Calu3 (cell line): ENCODE measurements around the gene RPS6KA1. TPM values are rescaled to one million over a fixed set of nuclear protein-coding genes. Genes with fewer than 3 reads are reported as not detected.
"Not testable (repeated sequence)": the region's sequence is repeated elsewhere in the genome, so short reads cannot be mapped to it uniquely, and the experiment has no call there.

Source experiments
- BruUV-seq: library from RNA; stranded (reverse); fragments of 400-500 nt; replicated peaks from 2 replicates; lab custom pipeline; 2021; lab: Mats Ljungman, UMichigan
- CTCF ChIA-PET: fragments of 300-600 bp; sonication (Branson Sonifier 250); formaldehyde crosslinking; loops from one replicate; lab custom pipeline; 2022; ENCODE audit warnings: antibody characterized with exemption; lab: Charles Lee
- DNase-seq: peaks from one replicate; pipeline ENCODE4 v3.0.0; 2022
- H3K27ac Mint-ChIP-seq: one replicate; pipeline ENCODE4 v1.8.0; 2022; ENCODE audit warnings: mixed read lengths; ENCODE audit not compliant: unreplicated experiment
- H3K27me3 Mint-ChIP-seq: one replicate; pipeline ENCODE4 v1.8.0; 2022; ENCODE audit warnings: mixed read lengths; ENCODE audit not compliant: unreplicated experiment
- H3K36me3 Mint-ChIP-seq: one replicate; pipeline ENCODE4 v1.8.0; 2022; ENCODE audit warnings: mild to moderate bottlenecking, moderate library complexity, mixed read lengths; ENCODE audit not compliant: insufficient read depth, unreplicated experiment
- H3K4me1 Mint-ChIP-seq: one replicate; pipeline ENCODE4 v1.8.0; 2022; ENCODE audit warnings: mild to moderate bottlenecking, low read depth, mixed read lengths; ENCODE audit not compliant: unreplicated experiment
- H3K4me3 Mint-ChIP-seq: one replicate; pipeline ENCODE4 v1.8.0; 2022; ENCODE audit warnings: mild to moderate bottlenecking, low read depth, moderate library complexity, mixed read lengths; ENCODE audit not compliant: unreplicated experiment
- H3K9me3 Mint-ChIP-seq: one replicate; pipeline ENCODE4 v1.8.0; 2022; ENCODE audit warnings: low read depth, mixed read lengths; ENCODE audit not compliant: unreplicated experiment
- CTCF ChIP-seq: fragments of 200-600 bp; IDR thresholded peaks from one replicate; pipeline ENCODE4 v1.8.0; 2022; ENCODE audit warnings: antibody characterized with exemption; ENCODE audit not compliant: unreplicated experiment
- intact Hi-C: fragments of 100-400 bp; cut with micrococcal nuclease; formaldehyde crosslinking; loops from one replicate; pipeline ENCODE4 v1.10.0; 2022; ENCODE audit not compliant: unreplicated experiment
- total RNA-seq: library from RNA; stranded (reverse); gene quantifications from 2 replicates; pipeline ENCODE4 v1.2.3, GENCODE V29; 2022

RPS6KA1 gene
- total RNA-seq, 1 experiment from 2014 or later, result 28.1 TPM

DNA sequence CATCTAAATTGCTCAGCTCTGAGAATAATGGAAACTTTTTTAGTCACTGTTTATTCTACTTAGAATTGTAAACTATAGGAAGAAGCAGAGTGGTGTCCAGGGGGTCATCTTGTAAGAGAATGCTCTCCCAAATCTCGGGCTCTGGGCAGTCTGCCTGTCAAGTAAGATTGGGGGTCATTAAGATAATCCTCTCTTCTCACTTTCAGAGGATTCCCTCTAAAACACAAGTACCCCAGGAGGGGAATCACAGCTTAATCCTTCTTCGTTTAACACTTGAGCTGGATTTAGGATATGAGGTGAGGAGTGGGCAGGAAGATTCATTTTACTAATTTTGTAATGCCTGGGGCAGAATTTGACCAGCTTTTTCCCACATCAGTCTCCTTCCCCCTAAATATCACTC lies 81.2 kb downstream of the RPS6KA1 start:
- H3K36me3 Mint-ChIP-seq, result no peaks in the 10 kb centered on the region
- no peak overlapping the region for H3K27ac Mint-ChIP-seq
- BruUV-seq, result no TSS peak
- H3K4me3 Mint-ChIP-seq, result no peak overlapping the region
- no peak for TF ChIP-seq CTCF
- CTCF ChIA-PET, result interaction anchor here (1.2 kb wide), 1 partner anchor 173 kb away, joined by 4 read pairs; no protein-coding TSS in a partner anchor
- intact Hi-C loops, result no loop called here
- H3K4me1 Mint-ChIP-seq, result no peaks in the 10 kb centered on the region
- no peaks in the 10 kb centered on the region for H3K9me3 Mint-ChIP-seq
- DNase-seq, result no peak
- peaks cover 14% of the 10 kb centered on the region for H3K27me3 Mint-ChIP-seq

- BruUV-seq, H3K36me3 Mint-ChIP-seq, intact Hi-C loops, H3K27ac Mint-ChIP-seq, H3K9me3 Mint-ChIP-seq, H3K4me3 Mint-ChIP-seq, H3K4me1 Mint-ChIP-seq, DNase-seq: not testable (repeated sequence)
- CTCF ChIA-PET, result interaction anchor here (0.7 kb wide), 1 partner anchor 14 kb away, joined by 5 read pairs; no protein-coding TSS in a partner anchor
- peaks cover 14% of the 10 kb centered on the region for H3K27me3 Mint-ChIP-seq
Observed at GRCh38 chr1:26612627-26613026, 83.1 kb downstream of the RPS6KA1 start.

DNA sequence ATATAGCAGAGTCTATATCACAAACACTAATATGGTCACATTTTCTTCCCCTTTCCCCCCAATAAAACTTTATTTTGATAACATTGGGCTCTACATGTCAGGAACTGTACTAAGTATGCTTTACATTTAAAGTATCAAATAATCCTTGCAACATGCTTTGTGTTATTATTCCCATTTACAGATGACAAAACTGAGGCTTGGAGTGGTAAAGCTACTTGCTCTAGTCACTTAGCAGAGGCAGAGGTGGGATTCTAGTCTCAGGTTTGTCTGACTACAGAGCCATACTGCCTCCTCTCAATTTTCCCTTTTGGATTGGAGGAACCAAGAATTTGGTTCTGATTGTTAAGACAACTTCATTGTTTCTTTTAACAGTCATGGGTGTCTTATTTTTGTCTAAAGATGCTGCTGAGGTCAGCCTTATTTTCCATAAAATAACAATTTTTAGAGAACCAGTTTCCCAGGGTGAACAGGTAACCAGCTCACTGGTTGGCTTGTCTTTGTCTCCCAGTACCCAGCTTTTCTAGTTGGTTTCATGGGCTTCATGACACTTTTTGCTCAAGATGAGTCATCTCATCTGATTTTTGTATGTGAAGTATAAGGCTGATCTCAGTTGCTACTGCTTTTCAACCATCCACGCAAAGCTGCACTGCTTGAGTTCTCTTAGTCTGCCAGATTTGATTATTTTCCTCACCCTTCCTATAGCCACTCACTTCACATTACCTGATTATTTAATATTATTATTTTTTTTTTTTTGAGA lies 85.3 kb downstream of the RPS6KA1 start:
- CTCF ChIA-PET, result no interaction called here
- H3K4me3 Mint-ChIP-seq, result no peak overlapping the region
- intact Hi-C loops, result no loop called here
- H3K36me3 Mint-ChIP-seq, result peaks cover 1% of the 10 kb centered on the region
- no peak for DNase-seq
- no peak overlapping the region for H3K27ac Mint-ChIP-seq
- no TSS peak for BruUV-seq
- no peak for TF ChIP-seq CTCF
- peaks cover 9% of the 10 kb centered on the region for H3K4me1 Mint-ChIP-seq
- H3K9me3 Mint-ChIP-seq, result no peaks in the 10 kb centered on the region
- H3K27me3 Mint-ChIP-seq, result peaks cover 14% of the 10 kb centered on the region

DNA sequence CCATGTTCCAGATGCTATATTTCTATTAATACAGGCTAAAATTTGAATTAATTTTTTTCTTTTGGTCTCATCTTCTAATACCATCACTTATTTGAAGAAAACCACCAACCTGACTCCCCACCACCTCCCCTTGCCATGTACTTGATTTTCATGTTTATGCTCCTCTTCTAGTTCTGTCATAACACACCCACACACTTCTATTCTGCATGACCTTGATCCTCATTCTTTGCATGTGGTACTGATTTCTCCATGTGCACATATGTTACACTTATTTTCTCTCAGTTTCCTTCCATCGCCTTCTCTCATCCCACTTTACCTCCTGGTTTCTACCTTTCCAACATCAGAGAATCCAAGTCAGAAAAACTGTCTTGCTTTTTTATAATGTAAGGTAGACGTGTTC lies 87.3 kb downstream of the RPS6KA1 start:
- Mint-ChIP-seq H3K27ac (no peak overlapping the region), H3K36me3 (peaks cover 22% of the 10 kb centered on the region), H3K9me3 (no peaks in the 10 kb centered on the region), H3K4me1 (peaks cover 9% of the 10 kb centered on the region), H3K4me3 (no peak overlapping the region), H3K27me3 (peaks cover 6% of the 10 kb centered on the region)
- no peak for TF ChIP-seq CTCF
- BruUV-seq, result no TSS peak
- intact Hi-C loops, result no loop called here
- CTCF ChIA-PET, result no interaction called here
- no peak for DNase-seq

GRCh38 chr1:26618561-26618960 lies 89.0 kb downstream of the RPS6KA1 start:
- Mint-ChIP-seq H3K9me3 (no peaks in the 10 kb centered on the region), H3K4me1 (peaks cover 9% of the 10 kb centered on the region), H3K4me3 (no peak overlapping the region), H3K36me3 (peaks cover 22% of the 10 kb centered on the region), H3K27ac (no peak overlapping the region), H3K27me3 (no peaks in the 10 kb centered on the region)
- no peak for DNase-seq
- intact Hi-C loops, result no loop called here
- no peak for TF ChIP-seq CTCF
- CTCF ChIA-PET, result no interaction called here
- no TSS peak for BruUV-seq
